GM18951 (cell line): Measurements from ENCODE around the gene OTC.

Source experiments
- POLR2A ChIP-seq: IDR thresholded peaks from 4 replicates; pipeline ENCODE4 v1.6.1; 2011; ENCODE audit warnings: mild to moderate bottlenecking; ENCODE audit not compliant: insufficient read length, insufficient read depth; ENCODE audit errors: extremely low read depth
- in situ Hi-C: fragments of 300-500 bp; cut with MboI; formaldehyde crosslinking; loops from one replicate; pipeline ENCODE4 v1.12.0; 2022; ENCODE audit warnings: low sequenced_read_pairs, mixed read lengths, inconsistent platforms; ENCODE audit not compliant: unreplicated experiment

Gene OTC

GRCh38 chrX:38465686-38466085, 113.3 kb downstream of the OTC start:
- in situ Hi-C loops: no loop called here
- TF ChIP-seq POLR2A: no peak

- in situ Hi-C loops: no loop called here
- TF ChIP-seq POLR2A: no peak
Observed at GRCh38 chrX:38468563-38469157, 116.3 kb downstream of the OTC start.
